MM.1S (cell line): Measurements from ENCODE around the gene USP6NL.

Source experiments
- EZH2 ChIP-seq: fragments of 300-600 bp; sonication (generic); optimal IDR thresholded peaks from 2 replicates; pipeline ENCODE3; 2017; ENCODE audit warnings: low read depth, mild to moderate bottlenecking, antibody characterized with exemption, low read length, mixed read lengths
- EZH2phosphoT487 ChIP-seq: fragments of 300-600 bp; sonication (generic); IDR thresholded peaks from 2 replicates; pipeline ENCODE4 v1.6.1; 2018; ENCODE audit warnings: antibody characterized with exemption, low read length
- TF ChIP-seq, protein P1 (sequence below): fragments of 300-600 bp; sonication (generic); IDR thresholded peaks from 2 replicates; pipeline ENCODE4 v1.5.1; 2016; ENCODE audit warnings: antibody characterized with exemption, low read length, mixed read lengths

DNA sequence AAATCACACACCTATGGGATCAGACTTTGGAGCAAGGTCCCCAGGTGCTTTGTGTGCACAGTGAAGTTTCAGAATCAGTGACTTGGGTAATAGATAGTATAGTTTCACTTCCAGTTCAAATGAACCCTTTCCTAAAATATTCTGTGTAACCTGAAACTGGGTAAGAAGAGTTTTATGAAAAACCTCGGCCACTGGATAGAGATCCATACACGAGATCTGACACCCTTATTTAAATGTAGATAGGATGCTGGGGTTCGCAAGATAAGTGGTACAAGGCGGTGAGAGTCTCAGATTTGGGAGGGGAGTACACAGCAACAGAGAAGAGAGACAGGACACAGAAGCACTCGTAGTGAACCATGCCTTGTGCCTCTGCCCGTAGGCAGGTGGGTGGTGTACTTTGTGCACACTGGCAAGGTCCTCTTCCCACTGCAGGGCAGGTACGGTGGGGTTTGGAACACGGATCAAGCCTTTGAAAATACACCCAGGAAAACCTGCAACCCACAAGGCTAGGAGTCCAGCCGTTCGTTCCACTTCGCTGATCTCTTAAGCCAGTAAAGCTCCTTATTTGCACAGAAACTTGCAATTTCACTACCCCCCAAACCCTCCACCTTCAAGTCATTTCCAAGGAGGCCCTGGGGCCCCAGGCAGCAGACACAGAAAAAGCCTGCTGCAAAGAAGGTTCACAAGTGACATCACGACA is 162.8 kb downstream of the USP6NL start:
- TF ChIP-seq, protein P1, sequence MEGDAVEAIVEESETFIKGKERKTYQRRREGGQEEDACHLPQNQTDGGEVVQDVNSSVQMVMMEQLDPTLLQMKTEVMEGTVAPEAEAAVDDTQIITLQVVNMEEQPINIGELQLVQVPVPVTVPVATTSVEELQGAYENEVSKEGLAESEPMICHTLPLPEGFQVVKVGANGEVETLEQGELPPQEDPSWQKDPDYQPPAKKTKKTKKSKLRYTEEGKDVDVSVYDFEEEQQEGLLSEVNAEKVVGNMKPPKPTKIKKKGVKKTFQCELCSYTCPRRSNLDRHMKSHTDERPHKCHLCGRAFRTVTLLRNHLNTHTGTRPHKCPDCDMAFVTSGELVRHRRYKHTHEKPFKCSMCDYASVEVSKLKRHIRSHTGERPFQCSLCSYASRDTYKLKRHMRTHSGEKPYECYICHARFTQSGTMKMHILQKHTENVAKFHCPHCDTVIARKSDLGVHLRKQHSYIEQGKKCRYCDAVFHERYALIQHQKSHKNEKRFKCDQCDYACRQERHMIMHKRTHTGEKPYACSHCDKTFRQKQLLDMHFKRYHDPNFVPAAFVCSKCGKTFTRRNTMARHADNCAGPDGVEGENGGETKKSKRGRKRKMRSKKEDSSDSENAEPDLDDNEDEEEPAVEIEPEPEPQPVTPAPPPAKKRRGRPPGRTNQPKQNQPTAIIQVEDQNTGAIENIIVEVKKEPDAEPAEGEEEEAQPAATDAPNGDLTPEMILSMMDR, result no peak
- TF ChIP-seq EZH2, result no peak
- no peak for TF ChIP-seq EZH2phosphoT487
